ENCODE data around the gene CNNM1. TPM values are rescaled to one million over a fixed set of nuclear protein-coding genes. Genes with fewer than 3 reads are reported as not detected.

CNNM1 gene
- total and polyA plus RNA-seq, 2 experiments from 2014 or later: 2.2 to 3.8 TPM

GRCh38 chr10:99357691-99358090 is 28.5 kb downstream of the CNNM1 start:
- peaks cover 5% of the 10 kb centered on the region for H3K4me1 ChIP-seq (ENCODE audit: insufficient read depth)
- no peaks in the 10 kb centered on the region for H3K79me2 ChIP-seq
- H3K4me2 ChIP-seq: no peak overlapping the region
- no peak for DNase-seq (ENCODE audit: low spot score)
- no peak overlapping the region for H3K27ac ChIP-seq
- no peak overlapping the region for H2AFZ ChIP-seq
- no peaks in the 10 kb centered on the region for H3K9me2 ChIP-seq (replicated peaks; ENCODE audit: insufficient read depth)
- no peak overlapping the region for H3K4me3 ChIP-seq
- H3K9me3 ChIP-seq (ENCODE audit: low read depth): no peaks in the 10 kb centered on the region
- H4K20me1 ChIP-seq (ENCODE audit: insufficient read depth, poor library complexity, severe bottlenecking): no peaks in the 10 kb centered on the region
- WGBS (ENCODE audit: low lambda C conversion rate, missing lambda C conversion rate): 62% methylated on average over 3 of the region's 3 CpGs
- peaks cover 12% of the 10 kb centered on the region for H3K27me3 ChIP-seq
- TF ChIP-seq EZH2phosphoT487 (IDR thresholded peaks at IDR 0.05; ENCODE audit: low read depth, severe bottlenecking, unreplicated experiment): no peak
- no peaks in the 10 kb centered on the region for H3K36me3 ChIP-seq (replicated peaks; ENCODE audit: insufficient read depth, low read depth)

GRCh38 chr10:99358101-99358500 is 28.9 kb downstream of the CNNM1 start:
- no peak overlapping the region for H3K4me2 ChIP-seq
- no peak overlapping the region for H3K27ac ChIP-seq
- H2AFZ ChIP-seq: no peak overlapping the region
- WGBS (ENCODE audit: low lambda C conversion rate, missing lambda C conversion rate): 40% methylated on average over 1 of the region's 1 CpG
- H3K9me3 ChIP-seq (ENCODE audit: low read depth): no peaks in the 10 kb centered on the region
- H3K9me2 ChIP-seq (replicated peaks; ENCODE audit: insufficient read depth): no peaks in the 10 kb centered on the region
- no peaks in the 10 kb centered on the region for H3K36me3 ChIP-seq (replicated peaks; ENCODE audit: insufficient read depth, low read depth)
- TF ChIP-seq EZH2phosphoT487 (IDR thresholded peaks at IDR 0.05; ENCODE audit: low read depth, severe bottlenecking, unreplicated experiment) (no peak), CTCF (IDR thresholded peaks at IDR 0.05; ENCODE audit: poor library complexity) (no peak), EZH2 (IDR thresholded peaks at IDR 0.05; ENCODE audit: borderline replicate concordance) (no peak)
- H3K4me3 ChIP-seq: no peak overlapping the region
- H3K4me1 ChIP-seq (ENCODE audit: insufficient read depth): peaks cover 5% of the 10 kb centered on the region
- H4K20me1 ChIP-seq (ENCODE audit: insufficient read depth, poor library complexity, severe bottlenecking): no peaks in the 10 kb centered on the region
- no peak for DNase-seq (ENCODE audit: low spot score)
- H3K79me2 ChIP-seq: no peaks in the 10 kb centered on the region
- H3K27me3 ChIP-seq: peaks cover 8% of the 10 kb centered on the region

- DNase-seq (ENCODE audit: low spot score): no peak
- no peak overlapping the region for H3K4me3 ChIP-seq
- no peak overlapping the region for H2AFZ ChIP-seq
- H4K20me1 ChIP-seq (ENCODE audit: insufficient read depth, poor library complexity, severe bottlenecking): no peaks in the 10 kb centered on the region
- H3K4me2 ChIP-seq: no peak overlapping the region
- H3K9me2 ChIP-seq (replicated peaks; ENCODE audit: insufficient read depth): no peaks in the 10 kb centered on the region
- H3K27me3 ChIP-seq: no peaks in the 10 kb centered on the region
- 76% methylated on average over 5 of the region's 5 CpGs for WGBS (ENCODE audit: low lambda C conversion rate, missing lambda C conversion rate)
- H3K4me1 ChIP-seq (ENCODE audit: insufficient read depth): peaks cover 5% of the 10 kb centered on the region
- no peaks in the 10 kb centered on the region for H3K9me3 ChIP-seq (ENCODE audit: low read depth)
- H3K36me3 ChIP-seq (replicated peaks; ENCODE audit: insufficient read depth, low read depth): no peaks in the 10 kb centered on the region
- H3K27ac ChIP-seq: no peak overlapping the region
- no peaks in the 10 kb centered on the region for H3K79me2 ChIP-seq
- no peak for TF ChIP-seq EZH2phosphoT487 (IDR thresholded peaks at IDR 0.05; ENCODE audit: low read depth, severe bottlenecking, unreplicated experiment)
- TF ChIP-seq EZH2 (IDR thresholded peaks at IDR 0.05; ENCODE audit: borderline replicate concordance): no peak
- no peak for TF ChIP-seq CTCF (IDR thresholded peaks at IDR 0.05; ENCODE audit: poor library complexity)
Observed at GRCh38 chr10:99360934-99361333, 31.8 kb downstream of the CNNM1 start.

- no peak overlapping the region for H3K4me3 ChIP-seq
- no peaks in the 10 kb centered on the region for H3K9me2 ChIP-seq (replicated peaks; ENCODE audit: insufficient read depth)
- no peak overlapping the region for H2AFZ ChIP-seq
- DNase-seq (ENCODE audit: low spot score): no peak
- 66% methylated on average over 4 of the region's 4 CpGs for WGBS (ENCODE audit: low lambda C conversion rate, missing lambda C conversion rate)
- H3K9me3 ChIP-seq (ENCODE audit: low read depth): no peaks in the 10 kb centered on the region
- no peak overlapping the region for H3K27ac ChIP-seq
- no peaks in the 10 kb centered on the region for H3K36me3 ChIP-seq (replicated peaks; ENCODE audit: insufficient read depth, low read depth)
- H3K4me2 ChIP-seq: no peak overlapping the region
- no peaks in the 10 kb centered on the region for H3K79me2 ChIP-seq
- no peaks in the 10 kb centered on the region for H4K20me1 ChIP-seq (ENCODE audit: insufficient read depth, poor library complexity, severe bottlenecking)
- no peaks in the 10 kb centered on the region for H3K27me3 ChIP-seq
- H3K4me1 ChIP-seq (ENCODE audit: insufficient read depth): no peaks in the 10 kb centered on the region
- no peak for TF ChIP-seq CTCF (IDR thresholded peaks at IDR 0.05; ENCODE audit: poor library complexity)
- no peak for TF ChIP-seq EZH2phosphoT487 (IDR thresholded peaks at IDR 0.05; ENCODE audit: low read depth, severe bottlenecking, unreplicated experiment)
- no peak for TF ChIP-seq EZH2 (IDR thresholded peaks at IDR 0.05; ENCODE audit: borderline replicate concordance)
Observed at GRCh38 chr10:99364125-99364524, 35.0 kb downstream of the CNNM1 start.
